HG03432 (cell line): ENCODE data around the gene VSTM4.

Experiments used
- ATAC-seq: cut with Tn5 transposase; IDR thresholded peaks from one replicate; pipeline ENCODE4 v1.9.1; 2021; ENCODE audit warnings: mild to moderate bottlenecking, moderate library complexity; ENCODE audit not compliant: unreplicated experiment

VSTM4 gene

DNA sequence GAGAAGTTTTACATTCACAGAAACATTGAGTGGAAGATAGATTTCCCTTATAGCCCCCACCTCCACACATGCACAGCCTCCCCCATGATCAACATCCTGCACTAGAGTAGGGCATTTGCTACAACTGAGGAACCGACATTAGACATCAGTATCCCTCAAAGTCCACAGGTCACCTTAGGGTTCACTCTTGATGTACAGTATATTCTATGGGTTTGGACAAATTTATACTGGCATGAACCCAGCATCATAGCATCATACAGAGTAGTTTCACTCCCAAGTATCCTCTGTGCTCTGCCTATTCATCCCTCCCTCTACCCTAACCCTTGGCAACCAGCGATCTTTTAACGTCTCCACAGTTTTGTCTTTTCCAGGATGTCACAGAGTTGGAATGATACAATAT is 64.4 kb downstream of the VSTM4 start:
- no peak for ATAC-seq

- no peak for ATAC-seq
Measured at GRCh38 chr10:49050366-49050765, 65.0 kb downstream of the VSTM4 start.

GRCh38 chr10:49049660-49050059 is 65.7 kb downstream of the VSTM4 start:
- no peak for ATAC-seq

DNA sequence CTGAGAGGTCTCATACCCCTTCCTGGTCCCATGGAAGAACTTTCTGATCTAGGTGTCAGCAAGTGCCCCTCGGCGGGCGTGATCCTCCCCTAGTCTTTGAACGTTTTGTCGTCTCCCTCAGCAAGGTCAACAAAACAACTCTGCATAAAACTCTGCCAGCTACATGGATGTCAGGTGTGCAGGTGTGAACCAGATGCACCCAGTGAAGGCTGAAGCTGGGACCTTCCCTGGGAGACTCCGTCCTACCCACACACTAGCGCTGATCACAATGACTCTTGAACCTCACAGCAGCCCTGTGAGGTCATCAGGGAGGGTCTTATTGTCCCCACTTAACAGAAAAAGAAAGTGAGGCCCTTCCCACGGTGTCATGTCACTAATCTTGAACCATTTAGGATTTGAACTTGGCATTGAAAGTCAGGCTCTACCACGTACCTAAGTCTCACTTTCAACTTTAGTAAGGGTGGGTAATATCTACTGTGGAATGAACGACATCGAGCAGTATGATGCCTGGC is 68.1 kb downstream of the VSTM4 start:
- no peak for ATAC-seq

DNA sequence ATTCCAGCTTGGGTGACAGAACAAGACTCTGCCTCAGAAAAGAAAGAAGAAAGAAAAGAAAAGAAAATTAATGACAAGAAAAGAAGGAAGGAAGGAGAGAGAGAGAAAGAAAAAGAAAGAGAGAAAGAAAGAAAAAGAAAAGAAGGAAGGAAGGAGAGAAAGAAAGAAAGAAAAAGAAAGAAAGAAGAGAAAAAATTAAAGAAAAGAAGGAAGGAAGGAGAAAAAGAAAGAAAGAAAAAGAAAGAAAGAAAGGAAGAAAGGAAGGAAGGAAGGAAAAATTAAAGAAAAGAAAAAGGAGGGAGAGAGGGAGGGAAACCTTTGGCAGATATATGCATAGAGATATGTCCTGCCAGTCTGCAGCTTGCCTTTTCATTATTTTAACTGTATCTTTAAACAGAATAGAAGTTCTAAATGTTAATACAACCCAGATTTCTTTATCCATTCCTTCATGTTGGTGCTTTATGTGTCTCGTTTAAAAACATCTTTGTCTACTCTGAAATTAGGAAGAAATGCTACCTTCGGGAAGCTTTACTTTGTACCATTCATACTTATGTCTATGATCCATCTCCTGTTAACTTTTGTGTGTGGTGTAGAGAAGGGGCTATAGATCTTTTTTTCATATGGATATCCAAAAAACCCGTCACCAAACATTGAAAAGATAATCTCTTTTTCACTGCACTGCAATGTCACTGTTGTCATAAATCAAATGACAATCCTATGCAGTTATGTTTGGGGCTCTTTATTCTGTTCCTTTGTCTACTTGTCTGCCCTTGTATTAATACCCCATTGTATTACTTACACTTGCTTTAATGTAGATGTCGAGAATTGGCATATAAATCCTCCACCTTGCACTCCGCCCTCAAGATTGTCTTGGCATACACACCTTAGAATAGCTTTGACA is 70.8 kb downstream of the VSTM4 start:
- no peak for ATAC-seq

GRCh38 chr10:49040601-49041000 is 74.7 kb downstream of the VSTM4 start:
- ATAC-seq: no peak

DNA sequence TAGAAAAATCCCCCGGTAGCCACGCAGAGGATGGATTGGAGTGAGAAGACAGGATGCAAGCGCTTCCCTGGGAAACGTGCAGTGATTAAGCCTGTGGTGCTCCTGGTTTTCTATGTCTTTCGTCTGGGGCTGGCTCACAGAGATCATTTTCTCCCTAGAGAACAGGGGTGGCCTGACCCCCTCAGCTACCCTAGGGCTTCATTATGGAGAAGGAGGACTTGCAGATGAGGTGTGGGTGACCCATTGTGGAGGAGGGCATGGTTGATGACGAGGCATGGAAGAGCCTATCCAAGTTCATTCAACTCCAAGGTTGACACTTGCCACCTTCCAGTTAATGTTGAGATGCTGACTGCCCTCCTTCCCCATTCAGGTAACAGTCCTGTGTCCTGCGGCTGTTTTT is 75.9 kb downstream of the VSTM4 start:
- ATAC-seq: no peak

GRCh38 chr10:49038711-49039110 is 76.6 kb downstream of the VSTM4 start:
- no peak for ATAC-seq

- ATAC-seq: no peak
Measured at GRCh38 chr10:49037187-49037586, 78.1 kb downstream of the VSTM4 start.

GRCh38 chr10:49036638-49037037 is 78.7 kb downstream of the VSTM4 start:
- no peak for ATAC-seq

- ATAC-seq: no peak
Measured at GRCh38 chr10:49035920-49036319, 79.4 kb downstream of the VSTM4 start.

DNA sequence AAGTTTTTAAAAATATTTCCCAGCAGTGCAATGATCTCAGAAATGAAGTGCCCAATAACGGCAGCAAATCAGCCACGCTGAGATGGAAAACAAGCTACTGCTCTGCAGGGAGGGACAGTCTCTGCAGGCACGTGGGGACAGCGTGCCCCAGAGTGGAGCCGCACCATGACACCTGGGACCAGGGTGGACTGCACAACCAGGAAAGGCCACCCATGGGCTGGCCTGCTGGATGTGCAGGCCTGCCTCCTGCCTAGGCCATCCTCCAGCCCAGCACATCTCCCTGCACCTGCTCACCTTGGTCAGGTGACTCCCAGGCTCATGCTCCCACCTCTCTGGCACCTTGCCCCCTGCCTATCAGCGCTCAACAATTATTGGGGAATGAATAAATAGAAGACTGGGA is 80.4 kb downstream of the VSTM4 start:
- no peak for ATAC-seq

DNA sequence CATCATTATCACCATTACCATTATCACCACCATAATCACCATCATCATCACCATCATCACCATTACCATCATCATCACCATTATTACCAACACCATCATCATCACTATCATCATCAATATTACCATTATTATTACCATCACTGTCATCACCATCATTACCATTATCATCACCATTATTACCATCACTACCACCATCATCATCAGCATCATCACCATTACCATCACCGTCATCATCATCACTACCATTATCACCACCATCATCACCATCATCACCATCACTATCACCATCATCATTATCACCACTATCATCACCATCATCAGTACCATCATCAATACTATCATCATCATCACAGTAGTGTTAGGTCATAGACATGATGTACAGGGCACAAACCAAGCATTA is 81.4 kb downstream of the VSTM4 start:
- ATAC-seq: no peak

- no peak for ATAC-seq
Measured at GRCh38 chr10:49029666-49030065, 85.7 kb downstream of the VSTM4 start.

DNA sequence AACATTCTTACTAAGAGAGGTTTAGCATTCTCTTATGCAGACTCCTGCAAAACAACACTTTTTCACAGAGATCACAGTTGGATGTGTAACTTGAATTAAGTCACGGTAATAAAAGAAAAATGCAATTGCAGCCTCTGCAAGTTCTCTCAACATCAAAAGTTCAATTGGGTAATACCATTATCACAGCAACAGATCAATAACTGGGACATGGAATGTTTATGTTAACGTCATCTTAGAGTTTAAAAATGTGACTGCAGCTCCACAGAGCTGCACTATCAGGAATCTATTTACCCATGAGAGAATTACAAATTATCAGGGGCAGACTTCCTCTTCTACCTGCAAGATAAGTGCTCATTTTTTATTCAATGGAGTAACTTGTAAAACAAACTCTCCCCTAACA is 86.7 kb downstream of the VSTM4 start:
- ATAC-seq: no peak

GRCh38 chr10:49025347-49025983 is 89.9 kb downstream of the VSTM4 start:
- no peak for ATAC-seq

GRCh38 chr10:49024484-49024883 is 90.8 kb downstream of the VSTM4 start:
- ATAC-seq: no peak

DNA sequence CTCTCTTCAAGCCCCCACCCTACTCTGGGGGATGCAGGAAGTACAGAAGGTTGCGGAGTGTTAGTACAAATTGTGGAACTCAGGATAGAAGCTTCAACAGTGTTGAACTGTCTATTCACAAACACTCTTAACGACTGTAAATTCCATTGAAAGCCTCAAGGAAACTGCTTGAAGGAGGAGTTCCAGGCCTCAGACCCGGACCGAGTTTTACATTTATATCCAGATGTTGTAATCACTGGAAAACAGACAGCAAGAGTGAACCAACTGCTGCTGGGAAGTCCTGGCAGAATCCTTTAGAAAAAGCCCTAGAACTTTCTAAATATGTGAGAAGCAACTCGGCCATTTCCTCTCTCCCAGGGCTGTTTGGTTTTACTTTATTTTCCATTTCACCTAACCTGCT is 91.6 kb downstream of the VSTM4 start:
- ATAC-seq: no peak

DNA sequence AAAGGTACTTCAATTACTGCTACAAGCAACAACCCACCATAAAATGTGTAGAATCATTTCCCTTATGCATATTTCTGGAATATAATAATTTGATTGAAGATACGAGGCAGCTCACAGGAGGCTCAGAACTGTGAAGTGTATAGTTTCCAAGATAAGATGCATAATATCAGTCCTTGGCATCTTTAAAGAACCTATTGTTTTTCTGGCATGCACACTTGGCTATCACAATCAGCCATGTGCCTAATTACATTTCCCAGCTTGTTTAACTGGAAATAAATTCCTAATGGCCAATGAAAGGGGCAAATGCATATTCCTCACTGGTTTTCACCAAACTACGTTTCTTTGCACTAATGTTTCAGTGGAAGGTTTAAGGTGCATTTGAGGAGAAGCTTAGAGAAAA is 92.3 kb downstream of the VSTM4 start:
- ATAC-seq: no peak

DNA sequence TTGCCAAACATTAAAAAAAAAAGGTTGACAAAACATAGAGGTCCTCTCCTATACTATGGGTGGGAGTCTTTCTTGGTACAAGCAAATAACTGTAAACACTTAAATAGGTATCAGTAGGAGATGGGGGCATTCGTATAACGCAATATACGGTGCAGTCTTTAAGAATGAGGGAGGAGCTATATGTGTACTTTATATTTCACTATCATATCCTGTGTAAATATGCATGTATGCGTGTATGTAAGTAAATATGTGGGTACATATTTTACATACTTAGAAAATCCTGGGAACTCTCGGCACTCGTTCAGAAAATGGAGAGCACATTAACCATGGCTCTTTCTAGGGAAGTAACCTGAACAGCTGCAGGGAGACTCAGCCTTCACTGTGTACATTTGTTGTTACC is 93.6 kb downstream of the VSTM4 start:
- no peak for ATAC-seq

DNA sequence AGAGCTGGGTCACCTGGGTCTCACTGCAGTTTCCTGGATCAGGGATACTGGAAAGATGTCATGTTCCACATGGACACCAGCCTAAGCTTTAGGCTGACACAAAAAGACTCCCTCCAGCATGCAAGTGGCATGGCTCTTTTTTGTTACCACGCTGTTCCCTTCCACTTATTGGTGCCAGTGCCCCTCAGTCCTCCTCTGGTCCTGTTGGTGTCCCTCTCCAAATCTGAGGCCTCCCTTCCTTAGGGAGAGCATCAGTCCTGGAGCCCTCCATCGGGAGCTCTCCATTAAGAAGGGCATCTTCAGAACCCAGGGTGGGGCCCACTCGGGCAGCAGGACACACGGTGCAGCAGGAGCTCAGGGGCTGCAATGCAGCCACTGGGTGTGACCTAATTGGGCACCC is 99.6 kb downstream of the VSTM4 start:
- ATAC-seq: no peak

- ATAC-seq: no peak
Measured at GRCh38 chr10:49012603-49013002, 102.7 kb downstream of the VSTM4 start.
